Neural cell (in vitro differentiated cells): Measurements from ENCODE around the gene AQP2. TPM values are rescaled to one million over a fixed set of nuclear protein-coding genes. Genes with fewer than 3 reads are reported as not detected.

ENCODE experiments used
- H2AFZ ChIP-seq: fragments of 200-600, 300-800 bp; sonication (generic), shearing (Covaris generic); 2 replicates; pipeline ENCODE4 v1.6.0; 2014; ENCODE audit warnings: low read depth, mild to moderate bottlenecking, antibody characterized with exemption, low read length, moderate library complexity
- H3F3A ChIP-seq: fragments of 200-600 bp; shearing (Covaris generic); 2 replicates; pipeline ENCODE4 v1.6.1; 2016; ENCODE audit warnings: mild to moderate bottlenecking, moderate library complexity, mixed read lengths, antibody characterized with exemption, low read length; ENCODE audit not compliant: insufficient read depth, poor library complexity, severe bottlenecking
- H3K27ac ChIP-seq: fragments of 200-600, 300-800 bp; sonication (generic), shearing (Covaris generic); 2 replicates; pipeline ENCODE4 v1.5.1; 2014; ENCODE audit warnings: mild to moderate bottlenecking, low read length, moderate library complexity
- H3K27me3 ChIP-seq: fragments of 300-800, 200-600 bp; sonication (generic), shearing (Covaris generic); 2 replicates; pipeline ENCODE4 v1.6.0; 2014; ENCODE audit warnings: mild to moderate bottlenecking, low read depth, low read length, moderate library complexity; ENCODE audit not compliant: insufficient read depth
- H3K36me3 ChIP-seq: fragments of 300-800, 200-600 bp; sonication (generic), shearing (Covaris generic); 2 replicates; pipeline ENCODE4 v1.5.1; 2014; ENCODE audit warnings: mild to moderate bottlenecking, antibody characterized with exemption, low read length, moderate library complexity; ENCODE audit not compliant: insufficient read depth
- H3K4me2 ChIP-seq: fragments of 300-800, 200-600 bp; sonication (generic), shearing (Covaris generic); 2 replicates; pipeline ENCODE4 v1.6.0; 2014; ENCODE audit warnings: mild to moderate bottlenecking, low read length
- H3K4me3 ChIP-seq: fragments of 300-800, 200-600 bp; sonication (generic), shearing (Covaris generic); 2 replicates; pipeline ENCODE4 v1.5.1; 2014; ENCODE audit warnings: mild to moderate bottlenecking, low read length, moderate library complexity
- H3K79me2 ChIP-seq: fragments of 200-600 bp; shearing (Covaris generic); replicated peaks from 2 replicates; pipeline ENCODE4 v1.6.0; 2014; ENCODE audit warnings: mild to moderate bottlenecking, low read length, moderate library complexity; ENCODE audit not compliant: insufficient read depth
- H3K9ac ChIP-seq: fragments of 300-800, 200-600 bp; sonication (generic), shearing (Covaris generic); 2 replicates; pipeline ENCODE4 v1.6.1; 2016; ENCODE audit warnings: mild to moderate bottlenecking, low read length, mixed read lengths
- H3K9me2 ChIP-seq: fragments of 200-600 bp; shearing (Covaris generic); 2 replicates; pipeline ENCODE4 v1.6.1; 2016; ENCODE audit warnings: mild to moderate bottlenecking, low read length, mixed read lengths; ENCODE audit not compliant: insufficient read depth
- H3K9me3 ChIP-seq: fragments of 200-600, 300-800 bp; sonication (generic), shearing (Covaris generic); 2 replicates; pipeline ENCODE4 v1.6.1; 2016; ENCODE audit warnings: mild to moderate bottlenecking, mixed run types, low read length, moderate library complexity, mixed read lengths
- H4K20me1 ChIP-seq: fragments of 200-600 bp; shearing (Covaris generic); 2 replicates; pipeline ENCODE4 v1.6.1; 2016; ENCODE audit warnings: mild to moderate bottlenecking, mixed run types; ENCODE audit not compliant: insufficient read depth
- EP300 ChIP-seq: fragments of 450-650 bp; conservative IDR thresholded peaks from 2 replicates; pipeline ENCODE4 v1.6.1; 2014; ENCODE audit warnings: antibody characterized with exemption, mild to moderate bottlenecking, moderate library complexity; ENCODE audit not compliant: poor library complexity, severe bottlenecking
- EZH2 ChIP-seq: fragments of 200-600, 300-800 bp; shearing (Covaris generic), sonication (generic); IDR thresholded peaks from 2 replicates; pipeline ENCODE4 v1.6.1; 2014; ENCODE audit warnings: antibody characterized with exemption, low read length, borderline replicate concordance, mild to moderate bottlenecking; ENCODE audit not compliant: insufficient read depth, poor library complexity, severe bottlenecking
- MXI1 ChIP-seq: fragments of 450-650 bp; conservative IDR thresholded peaks from 2 replicates; pipeline ENCODE4 v1.6.1; 2014; ENCODE audit warnings: antibody characterized with exemption, mild to moderate bottlenecking; ENCODE audit not compliant: poor library complexity, severe bottlenecking
- POLR2AphosphoS5 ChIP-seq: IDR thresholded peaks from 2 replicates; pipeline ENCODE4 v1.6.1; 2012
- RAD21 ChIP-seq: fragments of 450-650 bp; conservative IDR thresholded peaks from 2 replicates; pipeline ENCODE4 v1.6.1; 2014; ENCODE audit warnings: antibody characterized with exemption, mild to moderate bottlenecking, moderate library complexity
- SMC3 ChIP-seq: fragments of 450-650 bp; conservative IDR thresholded peaks from 2 replicates; pipeline ENCODE4 v1.6.1; 2014; ENCODE audit warnings: antibody characterized with exemption, mild to moderate bottlenecking, moderate library complexity; ENCODE audit not compliant: poor library complexity
- TAF1 ChIP-seq: IDR thresholded peaks from 2 replicates; pipeline ENCODE4 v1.6.1; 2012; ENCODE audit warnings: low read depth
- polyA plus RNA-seq: library from polyadenylated mRNA; depleted of rRNA; stranded (reverse); fragments of >200 nt; gene quantifications from 2 replicates; pipeline ENCODE4 v1.2.3, GENCODE V29; 2014
- TF ChIP-seq, protein P1 (sequence below): fragments of 450-650 bp; IDR thresholded peaks from 2 replicates; pipeline ENCODE4 v1.5.1; 2014; ENCODE audit warnings: antibody characterized with exemption, mild to moderate bottlenecking, moderate library complexity; ENCODE audit not compliant: poor library complexity, severe bottlenecking
- TF ChIP-seq, protein P2 (sequence below): IDR thresholded peaks from 2 replicates; pipeline ENCODE4 v1.6.1; 2012; ENCODE audit warnings: borderline replicate concordance

The AQP2 gene
- polyA plus RNA-seq, 1 donor from 2014 or later = not detected

DNA sequence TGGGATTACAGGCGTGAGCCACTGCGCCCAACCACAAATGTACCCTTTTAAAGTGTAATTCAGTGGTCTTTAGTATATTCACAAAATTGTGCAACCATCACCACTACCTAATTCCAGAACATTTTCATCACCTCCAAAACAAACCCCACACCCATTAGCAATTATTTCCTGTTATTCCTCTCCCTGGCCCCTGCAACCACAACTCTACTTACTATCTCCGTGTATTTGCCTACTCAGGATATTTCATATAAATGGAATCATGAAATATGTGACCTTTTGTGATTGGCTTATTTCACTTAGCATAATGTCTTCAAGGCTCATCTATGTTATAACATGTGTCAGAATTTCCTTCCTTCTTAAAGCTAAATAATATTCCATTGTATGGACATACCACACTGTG is 16.0 kb upstream of the AQP2 start:
- TF ChIP-seq, protein P1, sequence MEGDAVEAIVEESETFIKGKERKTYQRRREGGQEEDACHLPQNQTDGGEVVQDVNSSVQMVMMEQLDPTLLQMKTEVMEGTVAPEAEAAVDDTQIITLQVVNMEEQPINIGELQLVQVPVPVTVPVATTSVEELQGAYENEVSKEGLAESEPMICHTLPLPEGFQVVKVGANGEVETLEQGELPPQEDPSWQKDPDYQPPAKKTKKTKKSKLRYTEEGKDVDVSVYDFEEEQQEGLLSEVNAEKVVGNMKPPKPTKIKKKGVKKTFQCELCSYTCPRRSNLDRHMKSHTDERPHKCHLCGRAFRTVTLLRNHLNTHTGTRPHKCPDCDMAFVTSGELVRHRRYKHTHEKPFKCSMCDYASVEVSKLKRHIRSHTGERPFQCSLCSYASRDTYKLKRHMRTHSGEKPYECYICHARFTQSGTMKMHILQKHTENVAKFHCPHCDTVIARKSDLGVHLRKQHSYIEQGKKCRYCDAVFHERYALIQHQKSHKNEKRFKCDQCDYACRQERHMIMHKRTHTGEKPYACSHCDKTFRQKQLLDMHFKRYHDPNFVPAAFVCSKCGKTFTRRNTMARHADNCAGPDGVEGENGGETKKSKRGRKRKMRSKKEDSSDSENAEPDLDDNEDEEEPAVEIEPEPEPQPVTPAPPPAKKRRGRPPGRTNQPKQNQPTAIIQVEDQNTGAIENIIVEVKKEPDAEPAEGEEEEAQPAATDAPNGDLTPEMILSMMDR = no peak
- TF ChIP-seq MXI1 = no peak
- TF ChIP-seq TAF1 = no peak
- no peak for TF ChIP-seq POLR2AphosphoS5
- no peak for TF ChIP-seq SMC3
- TF ChIP-seq, protein P2, sequence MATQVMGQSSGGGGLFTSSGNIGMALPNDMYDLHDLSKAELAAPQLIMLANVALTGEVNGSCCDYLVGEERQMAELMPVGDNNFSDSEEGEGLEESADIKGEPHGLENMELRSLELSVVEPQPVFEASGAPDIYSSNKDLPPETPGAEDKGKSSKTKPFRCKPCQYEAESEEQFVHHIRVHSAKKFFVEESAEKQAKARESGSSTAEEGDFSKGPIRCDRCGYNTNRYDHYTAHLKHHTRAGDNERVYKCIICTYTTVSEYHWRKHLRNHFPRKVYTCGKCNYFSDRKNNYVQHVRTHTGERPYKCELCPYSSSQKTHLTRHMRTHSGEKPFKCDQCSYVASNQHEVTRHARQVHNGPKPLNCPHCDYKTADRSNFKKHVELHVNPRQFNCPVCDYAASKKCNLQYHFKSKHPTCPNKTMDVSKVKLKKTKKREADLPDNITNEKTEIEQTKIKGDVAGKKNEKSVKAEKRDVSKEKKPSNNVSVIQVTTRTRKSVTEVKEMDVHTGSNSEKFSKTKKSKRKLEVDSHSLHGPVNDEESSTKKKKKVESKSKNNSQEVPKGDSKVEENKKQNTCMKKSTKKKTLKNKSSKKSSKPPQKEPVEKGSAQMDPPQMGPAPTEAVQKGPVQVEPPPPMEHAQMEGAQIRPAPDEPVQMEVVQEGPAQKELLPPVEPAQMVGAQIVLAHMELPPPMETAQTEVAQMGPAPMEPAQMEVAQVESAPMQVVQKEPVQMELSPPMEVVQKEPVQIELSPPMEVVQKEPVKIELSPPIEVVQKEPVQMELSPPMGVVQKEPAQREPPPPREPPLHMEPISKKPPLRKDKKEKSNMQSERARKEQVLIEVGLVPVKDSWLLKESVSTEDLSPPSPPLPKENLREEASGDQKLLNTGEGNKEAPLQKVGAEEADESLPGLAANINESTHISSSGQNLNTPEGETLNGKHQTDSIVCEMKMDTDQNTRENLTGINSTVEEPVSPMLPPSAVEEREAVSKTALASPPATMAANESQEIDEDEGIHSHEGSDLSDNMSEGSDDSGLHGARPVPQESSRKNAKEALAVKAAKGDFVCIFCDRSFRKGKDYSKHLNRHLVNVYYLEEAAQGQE = no peak
- no peak for TF ChIP-seq EZH2
- TF ChIP-seq RAD21 = no peak
- TF ChIP-seq EP300 = no peak
- Histone ChIP-seq H3K27ac (no peak overlapping the region), H3K9me3 (no peaks in the 10 kb centered on the region), H3K9me2 (no peaks in the 10 kb centered on the region), H3K79me2 (no peaks in the 10 kb centered on the region), H2AFZ (no peak overlapping the region), H3K9ac (no peak overlapping the region), H3F3A (no peaks in the 10 kb centered on the region), H4K20me1 (no peaks in the 10 kb centered on the region), H3K27me3 (no peaks in the 10 kb centered on the region), H3K36me3 (no peaks in the 10 kb centered on the region), H3K4me3 (no peak overlapping the region), H3K4me2 (no peak overlapping the region)

- Histone ChIP-seq H3K9me2 (no peaks in the 10 kb centered on the region), H3K9me3 (no peaks in the 10 kb centered on the region), H4K20me1 (no peaks in the 10 kb centered on the region), H3K27ac (no peak overlapping the region), H3K9ac (no peak overlapping the region), H2AFZ (no peak overlapping the region), H3K36me3 (no peaks in the 10 kb centered on the region), H3K4me2 (no peak overlapping the region), H3K27me3 (no peaks in the 10 kb centered on the region), H3K79me2 (no peaks in the 10 kb centered on the region), H3K4me3 (no peak overlapping the region), H3F3A (no peaks in the 10 kb centered on the region)
- TF ChIP-seq, protein P1 = no peak
- TF ChIP-seq MXI1 (no peak), POLR2AphosphoS5 (no peak), EP300 (no peak), EZH2 (no peak), SMC3 (no peak), TAF1 (no peak), RAD21 (no peak)
- TF ChIP-seq, protein P2 = no peak
Observed at GRCh38 chr12:49936925-49937324, 13.6 kb upstream of the AQP2 start.
